Lower leg skin (tissue), 4 donors: Measurements from ENCODE around the gene PIKFYVE. TPM values are rescaled to one million over a fixed set of nuclear protein-coding genes. Genes with fewer than 3 reads are reported as not detected.

Experiments used
- DNase-seq, 2 donors: peaks; one replicate each; pipeline ENCODE4 v3.0.0-alpha.2; 2019; ENCODE audit warnings: low spot score in 2 of 2
- H3K4me3 ChIP-seq: fragments of 200-600 bp; sonication (generic); 2 replicates; pipeline ENCODE4 v1.5.1; 2017; ENCODE audit warnings: mild to moderate bottlenecking, low read depth; ENCODE audit not compliant: poor library complexity, severe bottlenecking
- POLR2A ChIP-seq, 2 donors: fragments of 450-650 bp; IDR thresholded peaks; one replicate each; pipeline ENCODE4 v1.6.1; 2016 to 2017; ENCODE audit warnings: antibody characterized with exemption in 2 of 2, mild to moderate bottlenecking in 1 of 2, moderate library complexity in 1 of 2
- WGBS, 2 donors: methylation state at CpG; one replicate each; pipeline ENCODE4 v1.1.5; 2018; 5-methylcytosine and 5-hydroxymethylcytosine counted together
- intact Hi-C: fragments of 100-400 bp; cut with DNase I; formaldehyde crosslinking; loops from one replicate; pipeline ENCODE4 v1.15.0; 2023; ENCODE audit warnings: low total_unique reads
- total RNA-seq, 4 donors: library from RNA; depleted of rRNA; stranded (reverse); fragments of >200 nt; gene quantifications; one replicate each; pipeline ENCODE4 v1.1.0, GENCODE V29; 2016
- TF ChIP-seq, protein P1 (sequence below), 3 donors: fragments of 450-650 bp; IDR thresholded peaks; one replicate each; pipeline ENCODE4 v1.5.1; 2016; ENCODE audit warnings: antibody characterized with exemption in 3 of 3, mild to moderate bottlenecking in 3 of 3, moderate library complexity in 2 of 3

Gene PIKFYVE
- total RNA-seq, 4 donors from 2014 or later: 17.3 to 27.8 (median 18.5) TPM

GRCh38 chr2:208228476-208228875, 37.6 kb upstream of the PIKFYVE start:
- intact Hi-C loops: no loop called here
- TF ChIP-seq, protein P1, sequence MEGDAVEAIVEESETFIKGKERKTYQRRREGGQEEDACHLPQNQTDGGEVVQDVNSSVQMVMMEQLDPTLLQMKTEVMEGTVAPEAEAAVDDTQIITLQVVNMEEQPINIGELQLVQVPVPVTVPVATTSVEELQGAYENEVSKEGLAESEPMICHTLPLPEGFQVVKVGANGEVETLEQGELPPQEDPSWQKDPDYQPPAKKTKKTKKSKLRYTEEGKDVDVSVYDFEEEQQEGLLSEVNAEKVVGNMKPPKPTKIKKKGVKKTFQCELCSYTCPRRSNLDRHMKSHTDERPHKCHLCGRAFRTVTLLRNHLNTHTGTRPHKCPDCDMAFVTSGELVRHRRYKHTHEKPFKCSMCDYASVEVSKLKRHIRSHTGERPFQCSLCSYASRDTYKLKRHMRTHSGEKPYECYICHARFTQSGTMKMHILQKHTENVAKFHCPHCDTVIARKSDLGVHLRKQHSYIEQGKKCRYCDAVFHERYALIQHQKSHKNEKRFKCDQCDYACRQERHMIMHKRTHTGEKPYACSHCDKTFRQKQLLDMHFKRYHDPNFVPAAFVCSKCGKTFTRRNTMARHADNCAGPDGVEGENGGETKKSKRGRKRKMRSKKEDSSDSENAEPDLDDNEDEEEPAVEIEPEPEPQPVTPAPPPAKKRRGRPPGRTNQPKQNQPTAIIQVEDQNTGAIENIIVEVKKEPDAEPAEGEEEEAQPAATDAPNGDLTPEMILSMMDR (IDR thresholded peaks at IDR 0.05): no peak
- TF ChIP-seq POLR2A (IDR thresholded peaks at IDR 0.05): no peak
- no peak overlapping the region for H3K4me3 ChIP-seq
- no peak for DNase-seq
- whole genome bisulfite sequencing, 2 donors: 31 to 79% methylated on average over 1 of the region's 1 CpG

GRCh38 chr2:208234786-208235185, 31.3 kb upstream of the PIKFYVE start:
- no peak for DNase-seq
- WGBS, 2 donors: 89 to 100% methylated on average over 1 of the region's 1 CpG
- TF ChIP-seq, protein P1 (IDR thresholded peaks at IDR 0.05): no peak
- TF ChIP-seq POLR2A (IDR thresholded peaks at IDR 0.05): no peak

GRCh38 chr2:208235860-208236259, 30.2 kb upstream of the PIKFYVE start:
- no peak overlapping the region for H3K4me3 ChIP-seq
- DNase-seq: no peak
- intact Hi-C loops: no loop called here
- TF ChIP-seq, protein P1 (IDR thresholded peaks at IDR 0.05): no peak
- no peak for TF ChIP-seq POLR2A (IDR thresholded peaks at IDR 0.05)
- 66 to 78% methylated on average over 2 of the region's 2 CpGs for WGBS, 2 donors

More at GRCh38 chr2:208234786-208235185, 31.3 kb upstream of the PIKFYVE start:
- H3K4me3 ChIP-seq: no peak overlapping the region
- intact Hi-C loops: no loop called here

GRCh38 chr2:208239770-208240493, 26.1 kb upstream of the PIKFYVE start:
- DNase-seq: no peak
- intact Hi-C loops: no loop called here
- no peak for TF ChIP-seq POLR2A (IDR thresholded peaks at IDR 0.05)
- TF ChIP-seq, protein P1 (IDR thresholded peaks at IDR 0.05): no peak
- WGBS, 2 donors: 93 to 96% methylated on average over 9 of the region's 9 CpGs
- H3K4me3 ChIP-seq: no peak overlapping the region

- intact Hi-C loops: no loop called here
- no peak for TF ChIP-seq POLR2A (IDR thresholded peaks at IDR 0.05)
- TF ChIP-seq, protein P1 (IDR thresholded peaks at IDR 0.05): no peak
- H3K4me3 ChIP-seq: no peak overlapping the region
- DNase-seq: no peak
- 97 to 98% methylated on average over 3 of the region's 3 CpGs for WGBS, 2 donors
These were observed 25.3 kb upstream of the PIKFYVE start for GRCh38 chr2:208240619-208241209.
